DMS 273 (cell line): ENCODE results near the gene SAFB2.
"Not testable (repeated sequence)": the region's sequence is repeated elsewhere in the genome, so short reads cannot be mapped to it uniquely, and the experiment has no call there.

Experiments used
- DNase-seq: peaks from one replicate; lab custom pipeline; 2025; ENCODE audit not compliant: unreplicated experiment; lab: John Stamatoyannopoulos, UW

SAFB2 gene

GRCh38 chr19:5608766-5609165, 13.8 kb downstream of the SAFB2 start:
- not testable (repeated sequence) for DNase-seq

- no peak for DNase-seq
Observed at GRCh38 chr19:5608291-5608690, 14.3 kb downstream of the SAFB2 start.

DNA sequence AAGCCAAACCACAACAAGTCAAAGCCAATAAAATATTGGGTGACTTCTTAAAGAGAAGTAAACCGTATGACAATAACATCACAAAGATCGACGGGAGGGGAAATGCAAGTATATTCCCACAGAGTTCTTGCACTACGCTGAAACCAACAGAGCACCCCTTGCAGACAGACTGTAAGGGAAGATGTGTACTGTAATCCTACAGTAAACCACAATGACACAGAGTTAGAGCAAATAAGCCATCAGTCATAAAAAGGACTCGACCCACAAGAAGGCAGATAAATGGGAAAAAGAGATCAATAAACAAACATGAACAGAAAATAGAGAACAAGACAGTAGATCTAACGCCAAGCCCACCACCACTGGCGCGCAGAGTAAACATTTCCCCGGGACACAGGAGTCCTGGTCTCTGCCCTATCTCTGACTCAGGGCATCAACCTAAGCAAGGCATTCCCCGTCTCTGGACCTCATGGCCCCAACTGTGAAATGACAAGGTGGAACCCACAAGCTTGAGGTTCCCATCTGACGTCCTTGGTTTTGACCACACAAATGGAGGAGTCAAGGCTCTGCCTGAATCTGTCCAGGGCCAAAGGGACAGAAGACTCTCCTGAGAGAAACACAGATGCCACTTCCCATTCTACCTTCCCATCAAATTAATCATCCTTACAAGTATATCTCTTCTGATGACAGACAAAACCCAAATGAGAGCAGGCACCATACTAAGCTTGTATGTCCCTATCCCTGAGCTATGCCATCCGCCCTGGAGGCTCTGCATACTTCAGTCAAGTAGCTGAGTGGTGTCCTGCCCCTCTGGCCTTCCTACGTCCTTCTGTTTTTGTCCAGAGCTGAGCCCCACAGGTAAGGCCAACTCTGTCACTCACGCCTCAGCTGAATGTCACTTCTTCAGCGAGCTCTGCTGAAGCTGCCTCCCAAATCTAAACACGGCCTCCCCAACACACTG, 15.0 kb downstream of the SAFB2 start:
- no peak for DNase-seq

- DNase-seq: no peak
Observed at GRCh38 chr19:5605362-5605761, 17.2 kb downstream of the SAFB2 start.

DNA sequence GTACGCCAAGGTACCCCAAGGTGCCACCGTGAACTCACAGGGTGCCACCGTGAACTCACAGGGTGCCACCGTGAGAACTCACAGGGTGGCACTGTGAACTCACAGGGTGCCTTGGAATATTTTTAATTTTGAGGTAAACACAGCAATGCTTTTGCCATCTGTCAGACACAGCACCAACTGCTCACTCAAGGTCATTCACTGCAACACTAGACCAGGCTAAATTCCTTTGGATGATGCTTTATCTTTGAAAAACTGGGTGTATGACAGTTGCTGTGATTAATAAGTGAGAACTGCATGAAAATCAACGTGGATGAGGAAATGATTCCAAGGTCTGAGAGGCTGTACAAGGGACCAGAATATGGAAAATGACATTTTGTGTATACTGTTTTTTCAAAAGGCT, 18.9 kb downstream of the SAFB2 start:
- DNase-seq: no peak

DNA sequence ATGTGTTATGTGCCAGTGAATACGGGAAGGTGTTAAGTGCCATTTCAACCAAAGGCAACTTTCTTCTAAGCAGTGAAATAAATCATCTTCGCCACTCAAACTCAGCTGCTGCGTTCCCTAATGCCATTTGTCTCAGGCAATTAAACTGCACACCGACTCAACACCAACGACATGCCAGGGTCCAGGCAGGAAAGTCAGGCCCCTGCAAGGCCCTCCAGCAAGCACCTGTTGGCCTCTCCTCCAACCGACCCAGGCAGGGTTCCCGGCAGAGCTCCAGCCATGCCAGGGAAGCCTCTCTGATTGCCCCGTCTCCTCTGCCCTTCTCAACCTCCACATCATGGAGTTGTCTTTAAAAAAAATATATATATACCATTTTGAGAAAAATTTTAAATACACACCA, 21.8 kb downstream of the SAFB2 start:
- no peak for DNase-seq

- DNase-seq: no peak
Observed at GRCh38 chr19:5595745-5596144, 26.8 kb downstream of the SAFB2 start.

DNA sequence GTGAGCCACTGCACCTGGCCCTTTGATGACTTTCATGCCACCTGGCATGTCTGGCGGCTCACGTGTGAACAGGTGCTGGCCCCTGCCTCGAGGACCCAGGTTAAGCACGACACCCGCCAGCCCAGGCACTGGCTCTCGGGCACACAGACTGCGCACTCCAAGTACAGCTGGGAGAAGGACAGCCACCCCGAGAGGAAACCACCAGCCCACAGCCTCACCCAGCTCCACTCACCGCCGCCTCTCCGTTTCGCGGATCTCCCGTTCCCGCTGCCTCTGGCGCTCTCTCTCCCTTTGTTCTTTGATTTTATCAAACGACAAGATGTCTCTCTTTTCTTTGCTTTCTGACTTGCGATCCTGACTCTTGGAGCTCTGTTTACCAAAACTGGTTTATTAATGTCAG, 27.4 kb downstream of the SAFB2 start:
- DNase-seq: no peak

DNA sequence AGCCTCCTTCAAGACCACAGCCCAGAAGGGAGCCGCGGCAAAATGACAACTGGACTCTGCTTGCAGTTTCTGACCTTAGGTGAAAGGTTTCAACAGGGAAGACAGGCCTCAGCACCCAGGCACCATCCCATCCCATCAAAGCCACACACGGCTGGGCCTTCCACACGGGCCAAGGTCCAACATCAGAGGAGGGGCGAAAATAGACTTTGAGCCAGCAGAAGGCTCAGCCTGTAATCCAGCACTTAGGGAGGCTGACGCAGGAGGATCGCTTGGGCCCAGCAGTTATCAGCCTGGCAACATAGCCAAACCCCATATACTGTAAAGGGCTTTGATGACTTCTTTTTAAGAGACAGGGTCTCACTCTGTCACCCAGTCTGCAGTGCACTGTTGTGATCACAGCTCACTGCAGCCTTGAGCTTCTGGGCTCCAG, 28.0 kb downstream of the SAFB2 start:
- no peak for DNase-seq

DNA sequence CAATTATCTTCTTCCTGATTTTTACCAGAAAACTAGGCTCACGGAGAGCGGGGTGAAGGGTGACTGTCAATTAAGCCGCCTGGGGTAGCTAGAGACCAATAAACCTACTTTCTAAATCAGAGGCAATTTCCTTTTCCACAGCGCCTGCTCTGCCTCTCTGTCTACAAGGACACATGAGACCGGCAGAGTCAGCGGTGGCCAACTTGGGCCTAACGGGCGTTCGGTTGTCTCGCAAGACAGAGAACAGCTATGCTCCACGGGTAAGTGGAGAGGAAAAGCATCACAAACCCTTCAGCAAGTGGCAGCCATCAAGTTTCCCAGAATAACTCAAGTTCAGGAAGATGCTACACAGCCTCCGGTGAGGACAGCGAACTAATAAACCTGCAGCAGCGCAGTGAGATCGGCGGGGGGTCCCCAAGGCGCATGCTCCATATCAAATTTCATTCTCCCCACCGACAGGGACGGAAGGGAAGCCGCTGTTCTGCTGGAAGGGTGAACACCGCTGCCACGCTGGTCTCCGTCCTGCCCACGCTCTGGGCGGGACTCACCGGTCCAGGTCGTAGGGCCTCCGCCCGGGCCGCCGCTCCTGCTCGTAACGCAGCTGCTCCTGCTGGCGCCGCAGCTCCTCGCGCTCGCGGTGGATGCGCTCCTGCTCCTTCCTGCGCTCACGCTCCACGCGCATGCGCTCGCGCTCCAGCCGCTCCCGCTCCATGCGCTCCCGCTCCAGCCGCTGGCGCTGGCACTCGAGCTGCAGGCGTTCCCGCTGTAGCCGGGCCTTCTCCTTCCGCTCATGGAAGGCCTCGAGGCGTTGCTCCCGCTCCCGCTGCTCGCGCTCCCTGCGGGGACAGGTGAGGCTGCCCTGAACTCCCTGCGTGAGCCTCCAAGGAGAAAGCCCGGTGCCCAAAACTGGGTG, 29.0 kb downstream of the SAFB2 start:
- no peak for DNase-seq

GRCh38 chr19:5592531-5593342, 29.8 kb downstream of the SAFB2 start:
- DNase-seq: no peak

DNA sequence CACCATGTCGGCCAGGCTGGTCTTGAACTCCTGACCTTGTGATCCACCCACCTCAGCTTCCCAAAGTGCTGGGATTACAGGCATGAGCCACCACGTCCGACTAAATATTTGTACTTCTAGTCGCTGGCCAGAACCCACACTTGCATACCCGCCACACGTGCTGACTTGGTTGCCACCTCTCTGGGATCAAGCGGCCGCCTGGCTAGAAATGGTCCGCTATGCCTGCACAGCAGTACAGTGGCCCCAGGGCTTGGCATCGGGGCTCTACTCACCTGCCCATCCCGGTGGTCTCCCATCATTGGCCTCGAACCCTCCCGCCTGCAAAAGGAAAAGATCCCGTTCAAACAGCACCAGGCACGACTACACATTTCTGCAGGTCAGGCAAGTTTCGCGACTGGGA, 31.1 kb downstream of the SAFB2 start:
- no peak for DNase-seq

GRCh38 chr19:5590865-5591154, 31.8 kb downstream of the SAFB2 start:
- DNase-seq: no peak

DNA sequence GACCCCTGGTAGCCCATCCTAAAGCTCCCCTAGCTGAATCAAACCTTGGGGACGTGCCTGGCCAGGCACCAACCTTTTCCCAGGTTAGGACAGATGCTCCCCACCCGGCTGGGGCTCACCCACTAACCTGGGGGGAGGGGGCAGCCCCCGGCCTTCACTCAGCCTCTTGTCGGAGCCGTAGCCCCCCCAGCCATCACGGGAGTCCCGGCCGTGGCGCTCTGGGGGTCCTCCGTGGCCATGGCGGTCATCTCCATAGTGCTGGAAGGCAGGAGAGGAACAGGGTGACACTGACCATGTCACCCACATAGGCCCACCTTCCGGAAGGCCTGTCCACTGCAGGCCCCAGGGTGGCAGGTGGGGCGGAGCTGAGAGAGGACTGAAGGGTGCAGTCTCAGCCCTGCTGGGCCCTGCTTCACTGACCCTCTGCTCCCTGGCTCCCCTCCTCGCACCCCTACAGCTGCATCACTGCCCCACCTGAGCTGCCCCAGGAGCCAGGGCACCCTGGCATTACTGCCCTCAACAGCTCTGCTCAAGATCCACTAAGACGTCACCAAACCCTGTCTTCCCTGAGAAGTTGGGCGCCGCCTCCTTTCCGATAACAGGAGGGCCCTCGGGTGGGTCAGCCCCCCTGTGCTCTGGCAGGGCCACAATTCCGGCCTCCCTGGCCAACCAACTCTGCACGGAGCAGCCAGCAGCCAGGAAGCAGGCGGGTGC, 32.3 kb downstream of the SAFB2 start:
- no peak for DNase-seq

DNA sequence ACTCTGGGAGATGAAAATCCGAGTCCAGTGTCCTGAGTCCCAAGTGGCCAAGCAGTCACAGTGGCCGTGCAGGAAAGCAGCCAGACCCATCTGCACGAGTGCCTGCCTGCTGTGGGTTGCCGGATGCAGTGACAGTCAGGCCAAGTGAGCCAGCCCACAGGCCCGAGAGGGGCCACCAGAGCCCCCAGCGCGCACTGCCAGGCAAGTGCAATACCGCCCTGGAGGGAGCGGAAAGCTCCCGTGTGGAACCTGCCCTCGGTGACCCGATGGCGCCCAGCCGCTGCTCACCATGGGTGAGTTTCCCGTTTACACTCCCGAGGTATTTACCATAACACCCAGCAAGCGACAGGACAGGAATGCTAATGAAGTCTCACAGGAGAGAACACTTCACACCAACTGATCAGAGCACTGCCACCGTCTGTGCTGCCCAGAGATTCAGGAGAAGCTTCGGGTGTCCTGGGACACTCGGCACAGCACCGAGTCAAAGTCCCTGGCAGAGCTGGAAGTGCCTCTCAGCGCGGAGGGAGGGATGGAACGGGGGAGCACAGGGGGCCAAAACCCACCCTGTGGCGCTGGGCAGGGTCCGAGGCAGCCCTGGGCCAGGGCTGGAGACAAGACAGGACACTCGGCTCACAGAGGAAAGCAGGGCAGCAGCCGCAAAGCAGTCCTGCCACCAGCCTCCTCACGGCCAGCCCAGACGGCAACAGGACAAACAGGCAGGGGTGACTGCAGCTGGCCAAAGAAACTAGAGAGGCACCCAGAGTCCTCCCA, 33.5 kb downstream of the SAFB2 start:
- DNase-seq: no peak

GRCh38 chr19:5588441-5588840, 34.1 kb downstream of the SAFB2 start:
- no peak for DNase-seq

- no peak for DNase-seq
Observed at GRCh38 chr19:5587661-5588060, 34.9 kb downstream of the SAFB2 start.

DNA sequence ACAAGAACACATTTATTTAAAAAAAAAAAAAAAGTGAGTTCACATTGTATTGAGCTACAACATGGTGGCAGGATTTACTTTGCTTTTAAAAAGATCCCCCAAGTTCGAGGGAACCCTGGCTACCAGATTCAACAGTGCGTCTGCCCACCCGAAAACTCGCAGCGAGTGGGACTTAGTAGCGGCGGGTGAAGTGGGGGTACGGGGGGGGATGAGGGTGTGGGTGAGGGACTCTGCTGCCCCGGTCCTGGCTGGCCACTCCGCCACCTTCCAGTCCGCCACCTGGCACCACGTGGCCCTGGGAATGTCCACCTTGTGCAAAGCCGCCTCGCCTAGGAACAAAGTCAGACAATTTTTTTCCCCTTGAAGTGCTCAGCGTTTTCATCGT, 35.5 kb downstream of the SAFB2 start:
- no peak for DNase-seq

- DNase-seq: no peak
Observed at GRCh38 chr19:5586300-5587070, 36.1 kb downstream of the SAFB2 start.
